Measurements from ENCODE around the gene DHRS3.

The DHRS3 gene

GRCh38 chr1:12536023-12536639, 81.9 kb downstream of the DHRS3 start:
- Histone ChIP-seq H3K4me3 (ENCODE audit: low read length in 2 of 2) (no peak overlapping the region), H3K4ac (ENCODE audit: low read length) (no peak overlapping the region), H3K27me3 (ENCODE audit: control insufficient read depth in 3 of 3, insufficient read depth in 3 of 3, low read depth in 1 of 3, low read length in 3 of 3) (peaks cover 0 to 7% (median 0%) of the 10 kb centered on the region in 3 experiments), H3K23ac (ENCODE audit: low read depth, low read length, poor library complexity) (no peak overlapping the region), H3K9ac (ENCODE audit: low read depth, low read length, poor library complexity) (no peak overlapping the region), H3K4me1 (ENCODE audit: control insufficient read depth in 2 of 2, insufficient read depth in 1 of 2, low read depth in 1 of 2, low read length in 2 of 2) (peaks cover 11 to 15% of the 10 kb centered on the region in 2 donors), H4K91ac (ENCODE audit: low read depth, low read length, poor library complexity) (no peak overlapping the region), H3K36me3 (replicated peaks in 1 of 2; ENCODE audit: control insufficient read depth in 2 of 2, insufficient read depth in 2 of 2, low read length in 2 of 2) (no peaks in the 10 kb centered on the region), H3K18ac (ENCODE audit: low read length) (no peak overlapping the region), H2AFZ (ENCODE audit: low read length) (no peak overlapping the region), H2AK5ac (ENCODE audit: low read depth, low read length) (no peak overlapping the region), H2BK15ac (ENCODE audit: low read length) (no peak overlapping the region), H3K4me2 (ENCODE audit: insufficient read depth, low read length, poor library complexity, severe bottlenecking) (no peak overlapping the region), H3K27ac (replicated peaks; ENCODE audit: low read length) (no peak overlapping the region), H3K14ac (ENCODE audit: low read length) (no peak overlapping the region), H2BK5ac (ENCODE audit: low read length) (no peak overlapping the region), H4K8ac (ENCODE audit: low read depth, low read length) (no peak overlapping the region), H3K79me1 (ENCODE audit: low read depth, low read length) (no peaks in the 10 kb centered on the region), H2BK12ac (ENCODE audit: low read length) (no peak overlapping the region), H3K9me3 (replicated peaks in 1 of 2; ENCODE audit: control insufficient read depth in 2 of 2, insufficient read depth in 1 of 2, low read depth in 1 of 2, low read length in 2 of 2) (no peaks in the 10 kb centered on the region), H2BK120ac (ENCODE audit: low read depth, low read length) (no peak overlapping the region)
- DNase-seq (ENCODE audit: low spot score): no peak
- no CpG with 5 or more reads among the region's 1 CpG for WGBS, 2 donors (ENCODE audit: extremely low coverage in 2 of 2, insufficient read length in 2 of 2, insufficient replicate concordance in 1 of 2)

GRCh38 chr1:12532405-12533315, 85.3 kb downstream of the DHRS3 start:
- H3K4me2 ChIP-seq (ENCODE audit: insufficient read depth, low read length, poor library complexity, severe bottlenecking): no peak overlapping the region
- H2BK12ac ChIP-seq (ENCODE audit: low read length): no peak overlapping the region
- no peak overlapping the region for H3K23ac ChIP-seq (ENCODE audit: low read depth, low read length, poor library complexity)
- H3K4me1 ChIP-seq (ENCODE audit: control insufficient read depth in 2 of 2, insufficient read depth in 1 of 2, low read depth in 1 of 2, low read length in 2 of 2): no peaks in the 10 kb centered on the region
- H3K27me3 ChIP-seq (ENCODE audit: control insufficient read depth in 3 of 3, insufficient read depth in 3 of 3, low read depth in 1 of 3, low read length in 3 of 3): peaks cover 0 to 4% (median 0%) of the 10 kb centered on the region in 3 experiments
- H4K8ac ChIP-seq (ENCODE audit: low read depth, low read length): no peak overlapping the region
- H3K4me3 ChIP-seq (ENCODE audit: low read length in 2 of 2): no peak overlapping the region
- no peak overlapping the region for H4K91ac ChIP-seq (ENCODE audit: low read depth, low read length, poor library complexity)
- no peak for DNase-seq (ENCODE audit: low spot score)
- H2BK5ac ChIP-seq (ENCODE audit: low read length): no peak overlapping the region
- H3K9ac ChIP-seq (ENCODE audit: low read depth, low read length, poor library complexity): no peak overlapping the region
- no peak overlapping the region for H3K4ac ChIP-seq (ENCODE audit: low read length)
- no peak overlapping the region for H2AFZ ChIP-seq (ENCODE audit: low read length)
- no peak overlapping the region for H2BK120ac ChIP-seq (ENCODE audit: low read depth, low read length)
- H3K14ac ChIP-seq (ENCODE audit: low read length): no peak overlapping the region
- no peak overlapping the region for H2AK5ac ChIP-seq (ENCODE audit: low read depth, low read length)
- peak overlapping the region; percentile 67 for H2BK15ac ChIP-seq (ENCODE audit: low read length)
- no peaks in the 10 kb centered on the region for H3K9me3 ChIP-seq (replicated peaks in 1 of 2; ENCODE audit: control insufficient read depth in 2 of 2, insufficient read depth in 1 of 2, low read depth in 1 of 2, low read length in 2 of 2)
- H3K18ac ChIP-seq (ENCODE audit: low read length): no peak overlapping the region
- no peak overlapping the region for H3K27ac ChIP-seq (replicated peaks; ENCODE audit: low read length)
- H3K79me1 ChIP-seq (ENCODE audit: low read depth, low read length): no peaks in the 10 kb centered on the region
- no peaks in the 10 kb centered on the region for H3K36me3 ChIP-seq (replicated peaks in 1 of 2; ENCODE audit: control insufficient read depth in 2 of 2, insufficient read depth in 2 of 2, low read length in 2 of 2)
- no CpG with 5 or more reads among the region's 19 CpGs for WGBS, 2 donors (ENCODE audit: extremely low coverage in 2 of 2, insufficient read length in 2 of 2, insufficient replicate concordance in 1 of 2)

GRCh38 chr1:12531179-12531499, 86.9 kb downstream of the DHRS3 start:
- no peak overlapping the region for H2AFZ ChIP-seq (ENCODE audit: low read length)
- no peak overlapping the region for H2BK12ac ChIP-seq (ENCODE audit: low read length)
- H3K27me3 ChIP-seq (ENCODE audit: control insufficient read depth in 3 of 3, insufficient read depth in 3 of 3, low read depth in 1 of 3, low read length in 3 of 3): no peaks in the 10 kb centered on the region
- H3K9ac ChIP-seq (ENCODE audit: low read depth, low read length, poor library complexity): no peak overlapping the region
- no peak overlapping the region for H2BK15ac ChIP-seq (ENCODE audit: low read length)
- no peaks in the 10 kb centered on the region for H3K9me3 ChIP-seq (replicated peaks in 1 of 2; ENCODE audit: control insufficient read depth in 2 of 2, insufficient read depth in 1 of 2, low read depth in 1 of 2, low read length in 2 of 2)
- H3K79me1 ChIP-seq (ENCODE audit: low read depth, low read length): no peaks in the 10 kb centered on the region
- no peak for DNase-seq (ENCODE audit: low spot score)
- peak overlapping the region; percentile 39 for H2BK5ac ChIP-seq (ENCODE audit: low read length)
- H3K36me3 ChIP-seq (replicated peaks in 1 of 2; ENCODE audit: control insufficient read depth in 2 of 2, insufficient read depth in 2 of 2, low read length in 2 of 2): no peaks in the 10 kb centered on the region
- H3K4me3 ChIP-seq (ENCODE audit: low read length in 2 of 2): no peak overlapping the region
- H3K4ac ChIP-seq (ENCODE audit: low read length): no peak overlapping the region
- no peak overlapping the region for H3K4me2 ChIP-seq (ENCODE audit: insufficient read depth, low read length, poor library complexity, severe bottlenecking)
- H3K18ac ChIP-seq (ENCODE audit: low read length): no peak overlapping the region
- H4K8ac ChIP-seq (ENCODE audit: low read depth, low read length): no peak overlapping the region
- no peak overlapping the region for H3K23ac ChIP-seq (ENCODE audit: low read depth, low read length, poor library complexity)
- no peaks in the 10 kb centered on the region for H3K4me1 ChIP-seq (ENCODE audit: control insufficient read depth in 2 of 2, insufficient read depth in 1 of 2, low read depth in 1 of 2, low read length in 2 of 2)
- H2BK120ac ChIP-seq (ENCODE audit: low read depth, low read length): no peak overlapping the region
- no peak overlapping the region for H3K27ac ChIP-seq (replicated peaks; ENCODE audit: low read length)
- no CpG with 5 or more reads among the region's 1 CpG for WGBS, 2 donors (ENCODE audit: extremely low coverage in 2 of 2, insufficient read length in 2 of 2, insufficient replicate concordance in 1 of 2)
- no peak overlapping the region for H4K91ac ChIP-seq (ENCODE audit: low read depth, low read length, poor library complexity)
- no peak overlapping the region for H2AK5ac ChIP-seq (ENCODE audit: low read depth, low read length)
- no peak overlapping the region for H3K14ac ChIP-seq (ENCODE audit: low read length)

- H3K18ac ChIP-seq (ENCODE audit: low read length): no peak overlapping the region
- WGBS, 2 donors (ENCODE audit: extremely low coverage in 2 of 2, insufficient read length in 2 of 2, insufficient replicate concordance in 1 of 2): no CpG with 5 or more reads among the region's 11 CpGs
- no peaks in the 10 kb centered on the region for H3K4me1 ChIP-seq (ENCODE audit: control insufficient read depth in 2 of 2, insufficient read depth in 1 of 2, low read depth in 1 of 2, low read length in 2 of 2)
- no peak overlapping the region for H3K23ac ChIP-seq (ENCODE audit: low read depth, low read length, poor library complexity)
- H3K9ac ChIP-seq (ENCODE audit: low read depth, low read length, poor library complexity): no peak overlapping the region
- no peak overlapping the region for H2BK120ac ChIP-seq (ENCODE audit: low read depth, low read length)
- H2BK12ac ChIP-seq (ENCODE audit: low read length): no peak overlapping the region
- H3K14ac ChIP-seq (ENCODE audit: low read length): no peak overlapping the region
- H4K8ac ChIP-seq (ENCODE audit: low read depth, low read length): no peak overlapping the region
- DNase-seq (ENCODE audit: low spot score): no peak
- no peak overlapping the region for H3K27ac ChIP-seq (replicated peaks; ENCODE audit: low read length)
- no peak overlapping the region for H3K4me3 ChIP-seq (ENCODE audit: low read length in 2 of 2)
- no peak overlapping the region for H2AFZ ChIP-seq (ENCODE audit: low read length)
- H3K4me2 ChIP-seq (ENCODE audit: insufficient read depth, low read length, poor library complexity, severe bottlenecking): no peak overlapping the region
- H3K27me3 ChIP-seq (ENCODE audit: control insufficient read depth in 3 of 3, insufficient read depth in 3 of 3, low read depth in 1 of 3, low read length in 3 of 3): no peaks in the 10 kb centered on the region
- no peak overlapping the region for H2BK15ac ChIP-seq (ENCODE audit: low read length)
- no peaks in the 10 kb centered on the region for H3K9me3 ChIP-seq (replicated peaks in 1 of 2; ENCODE audit: control insufficient read depth in 2 of 2, insufficient read depth in 1 of 2, low read depth in 1 of 2, low read length in 2 of 2)
- no peak overlapping the region for H2AK5ac ChIP-seq (ENCODE audit: low read depth, low read length)
- H4K91ac ChIP-seq (ENCODE audit: low read depth, low read length, poor library complexity): no peak overlapping the region
- H3K4ac ChIP-seq (ENCODE audit: low read length): no peak overlapping the region
- H3K79me1 ChIP-seq (ENCODE audit: low read depth, low read length): no peaks in the 10 kb centered on the region
- H3K36me3 ChIP-seq (replicated peaks in 1 of 2; ENCODE audit: control insufficient read depth in 2 of 2, insufficient read depth in 2 of 2, low read length in 2 of 2): no peaks in the 10 kb centered on the region
- no peak overlapping the region for H2BK5ac ChIP-seq (ENCODE audit: low read length)
These were observed 87.4 kb downstream of the DHRS3 start for GRCh38 chr1:12530462-12531178.

Data from neuronal stem cell (in vitro differentiated cells).